PC-3 (cell line): ENCODE results near the gene CATSPERE. TPM values are rescaled to one million over a fixed set of nuclear protein-coding genes. Genes with fewer than 3 reads are reported as not detected.

Experiments
- ATAC-seq: fragments of 200-7000 bp; cut with Tn5 transposase; 2 replicates; pipeline ENCODE4 v1.9.1; 2020; ENCODE audit warnings: mild to moderate bottlenecking, moderate library complexity
- BruUV-seq: library from RNA; stranded (reverse); fragments of 400-500 nt; replicated peaks from 2 replicates; lab custom pipeline; 2021; lab: Mats Ljungman, UMichigan
- CTCF ChIA-PET: fragments of 300-600 bp; sonication (Branson Sonifier 250); formaldehyde crosslinking; loops from one replicate; lab custom pipeline; 2022; ENCODE audit warnings: antibody characterized with exemption; lab: Charles Lee
- POLR2A ChIA-PET: fragments of 300-600 bp; sonication (Branson Sonifier 250); formaldehyde crosslinking; loops from one replicate; lab custom pipeline; 2022; ENCODE audit warnings: antibody characterized with exemption; ENCODE audit not compliant: unreplicated experiment; lab: Charles Lee
- DNase-seq: peaks from one replicate; pipeline ENCODE4 v3.0.0-alpha.2; 2015
- H2AFZ ChIP-seq: fragments of 300-600 bp; sonication (generic); 2 replicates; pipeline ENCODE4 v1.6.0; 2016; ENCODE audit warnings: antibody characterized with exemption, low read length
- H3F3A ChIP-seq: fragments of 300-600 bp; sonication (generic); one replicate; pipeline ENCODE4 v1.6.0; 2017; ENCODE audit warnings: antibody characterized with exemption, low read length, control low read depth, mild to moderate bottlenecking; ENCODE audit not compliant: unreplicated experiment
- H3K27ac ChIP-seq: fragments of 300-600 bp; sonication (generic); 2 replicates; pipeline ENCODE4 v1.5.1; 2016; ENCODE audit warnings: mild to moderate bottlenecking, low read length
- H3K27me3 ChIP-seq: fragments of 300-600 bp; sonication (generic); 2 replicates; pipeline ENCODE4 v1.6.1; 2016; ENCODE audit warnings: low read length, mixed read lengths
- H3K36me3 ChIP-seq: fragments of 300-600 bp; sonication (generic); 2 replicates; pipeline ENCODE4 v1.6.1; 2016; ENCODE audit warnings: low read depth, mixed run types, low read length, mixed read lengths
- H3K4me1 ChIP-seq: fragments of 300-600 bp; sonication (generic); 2 replicates; pipeline ENCODE4 v1.5.1; 2016; ENCODE audit warnings: low read length; ENCODE audit not compliant: insufficient read depth
- H3K4me2 ChIP-seq: fragments of 300-600 bp; sonication (generic); 2 replicates; pipeline ENCODE4 v1.6.0; 2016; ENCODE audit warnings: low read length
- H3K4me3 ChIP-seq: fragments of 300-600 bp; sonication (generic); 2 replicates; pipeline ENCODE4 v1.5.1; 2016; ENCODE audit warnings: mild to moderate bottlenecking, low read length, mixed read lengths
- H3K79me2 ChIP-seq: fragments of 300-600 bp; sonication (generic); 2 replicates; pipeline ENCODE4 v1.6.1; 2017; ENCODE audit warnings: low read length, mixed read lengths
- H3K9ac ChIP-seq: fragments of 300-600 bp; sonication (generic); 2 replicates; pipeline ENCODE4 v1.6.0; 2016; ENCODE audit warnings: mild to moderate bottlenecking, low read length
- H3K9me2 ChIP-seq: fragments of 300-600 bp; sonication (generic); replicated peaks from 2 replicates; pipeline ENCODE4 v1.6.1; 2016; ENCODE audit warnings: mixed run types, low read length, mixed read lengths
- H3K9me3 ChIP-seq: fragments of 300-600 bp; sonication (generic); 2 replicates; pipeline ENCODE4 v1.6.1; 2016; ENCODE audit warnings: low read length, mixed read lengths
- H4K20me1 ChIP-seq: fragments of 300-600 bp; sonication (generic); 2 replicates; pipeline ENCODE4 v1.6.1; 2016; ENCODE audit warnings: low read length, mixed read lengths
- EZH2 ChIP-seq: fragments of 300-600 bp; sonication (generic); IDR thresholded peaks from one replicate; pipeline ENCODE4 v1.6.1; 2017; ENCODE audit warnings: antibody characterized with exemption, mild to moderate bottlenecking, low read length; ENCODE audit not compliant: unreplicated experiment
- EZH2phosphoT487 ChIP-seq: fragments of 300-600 bp; sonication (generic); IDR thresholded peaks from 2 replicates; pipeline ENCODE4 v1.6.1; 2018; ENCODE audit warnings: mild to moderate bottlenecking, antibody characterized with exemption, low read length, borderline replicate concordance
- intact Hi-C: fragments of 100-400 bp; cut with micrococcal nuclease; formaldehyde crosslinking; loops from 2 replicates; pipeline ENCODE4 v1.9.0; 2023
- total RNA-seq: library from RNA; depleted of rRNA; stranded (reverse); fragments of >200 nt; gene quantifications from 2 replicates; pipeline ENCODE4 v1.2.3, GENCODE V29; 2014
- TF ChIP-seq, protein P1 (sequence below): fragments of 300-600 bp; sonication (generic); conservative IDR thresholded peaks from 2 replicates; pipeline ENCODE4 v1.5.1; 2017; ENCODE audit warnings: antibody characterized with exemption, low read depth, mild to moderate bottlenecking, low read length

The CATSPERE gene
- total RNA-seq, 1 experiment from 2014 or later, result not detected

DNA sequence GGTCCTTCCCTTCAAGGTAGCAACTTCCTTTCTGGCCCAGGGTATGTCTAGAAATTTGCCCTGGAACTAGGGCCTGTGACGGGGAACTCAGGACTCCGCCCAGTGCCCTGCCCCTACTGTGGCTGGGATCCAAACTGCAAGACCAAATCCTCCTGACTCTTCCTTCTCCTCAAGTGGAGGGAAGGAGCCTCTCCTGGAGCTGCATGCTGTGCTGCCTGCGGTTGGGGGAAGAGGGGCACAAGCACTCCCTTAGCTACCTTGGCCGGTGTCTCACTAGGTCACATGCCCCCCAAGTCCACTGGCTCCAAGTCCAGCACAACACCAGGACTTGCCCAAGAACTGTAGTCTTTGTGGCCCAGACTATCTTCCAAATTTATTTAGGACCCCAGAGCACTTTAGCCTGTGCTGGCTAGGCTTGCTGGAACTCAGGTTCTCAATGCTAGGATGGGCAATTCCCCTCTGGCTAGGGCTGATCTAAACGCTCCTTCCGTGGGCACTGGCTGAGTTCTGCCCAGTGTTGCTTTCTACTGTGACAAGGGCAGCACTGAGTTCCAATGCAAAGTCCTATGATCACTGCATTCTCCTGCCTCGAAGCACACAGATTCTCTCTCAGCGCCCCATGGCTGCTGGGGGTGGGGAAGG is 21.6 kb upstream of the CATSPERE start:
- peaks cover 71% of the 10 kb centered on the region for H3K79me2 ChIP-seq
- H3K9me3 ChIP-seq, result no peaks in the 10 kb centered on the region
- no peaks in the 10 kb centered on the region for H3K27me3 ChIP-seq
- H2AFZ ChIP-seq, result no peak overlapping the region
- no peak for ATAC-seq
- no peak overlapping the region for H3K27ac ChIP-seq
- peaks cover 16% of the 10 kb centered on the region for H3F3A ChIP-seq
- no peak overlapping the region for H3K9ac ChIP-seq
- TF ChIP-seq EZH2phosphoT487 (no peak), EZH2 (no peak)
- TF ChIP-seq, protein P1, sequence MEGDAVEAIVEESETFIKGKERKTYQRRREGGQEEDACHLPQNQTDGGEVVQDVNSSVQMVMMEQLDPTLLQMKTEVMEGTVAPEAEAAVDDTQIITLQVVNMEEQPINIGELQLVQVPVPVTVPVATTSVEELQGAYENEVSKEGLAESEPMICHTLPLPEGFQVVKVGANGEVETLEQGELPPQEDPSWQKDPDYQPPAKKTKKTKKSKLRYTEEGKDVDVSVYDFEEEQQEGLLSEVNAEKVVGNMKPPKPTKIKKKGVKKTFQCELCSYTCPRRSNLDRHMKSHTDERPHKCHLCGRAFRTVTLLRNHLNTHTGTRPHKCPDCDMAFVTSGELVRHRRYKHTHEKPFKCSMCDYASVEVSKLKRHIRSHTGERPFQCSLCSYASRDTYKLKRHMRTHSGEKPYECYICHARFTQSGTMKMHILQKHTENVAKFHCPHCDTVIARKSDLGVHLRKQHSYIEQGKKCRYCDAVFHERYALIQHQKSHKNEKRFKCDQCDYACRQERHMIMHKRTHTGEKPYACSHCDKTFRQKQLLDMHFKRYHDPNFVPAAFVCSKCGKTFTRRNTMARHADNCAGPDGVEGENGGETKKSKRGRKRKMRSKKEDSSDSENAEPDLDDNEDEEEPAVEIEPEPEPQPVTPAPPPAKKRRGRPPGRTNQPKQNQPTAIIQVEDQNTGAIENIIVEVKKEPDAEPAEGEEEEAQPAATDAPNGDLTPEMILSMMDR, result no peak
- peaks cover 37% of the 10 kb centered on the region for H3K4me1 ChIP-seq
- no peak overlapping the region for H3K4me3 ChIP-seq
- ChIA-PET POLR2A (no interaction called here), CTCF (no interaction called here)
- no peaks in the 10 kb centered on the region for H3K9me2 ChIP-seq
- no peak overlapping the region for H3K4me2 ChIP-seq
- H4K20me1 ChIP-seq, result 0 out of 2 replicates have a peak, but pooled peaks cover 6% of the 10 kb centered on the region
- DNase-seq, result no peak
- BruUV-seq, result no TSS peak
- peaks cover 2% of the 10 kb centered on the region; the same call in 1 of the 2 replicates for H3K36me3 ChIP-seq
- intact Hi-C loops, result loop anchor here (5.0 kb wide), 1 partner anchor 92 kb away; no protein-coding TSS in a partner anchor

DNA sequence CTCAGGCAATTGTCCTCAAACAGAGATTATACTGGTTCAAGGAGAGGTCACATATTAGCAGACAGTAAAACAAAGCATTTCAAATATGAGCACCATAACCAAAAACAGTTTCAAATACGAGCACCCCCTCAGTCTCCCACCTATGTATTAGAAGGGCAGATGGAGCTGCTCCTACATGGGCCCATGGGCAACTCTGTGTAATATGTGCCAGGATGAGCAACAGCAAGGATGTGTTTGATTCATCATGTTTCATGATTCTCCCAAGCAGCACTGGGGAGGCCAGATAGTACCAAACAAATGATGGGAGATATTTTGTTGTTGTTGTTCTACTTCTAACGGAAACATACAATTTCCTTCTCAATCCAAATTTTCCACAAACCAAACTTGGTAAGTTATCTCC is 18.2 kb upstream of the CATSPERE start:
- Histone ChIP-seq H3K27ac (no peak overlapping the region), H3K9me2 (no peaks in the 10 kb centered on the region), H3K4me2 (no peak overlapping the region), H3K27me3 (no peaks in the 10 kb centered on the region), H3K9ac (no peak overlapping the region), H4K20me1 (peaks cover 34% of the 10 kb centered on the region; the same call in 1 of the 2 replicates), H3K4me3 (no peak overlapping the region), H3F3A (no peaks in the 10 kb centered on the region), H3K4me1 (peaks cover 10% of the 10 kb centered on the region), H3K36me3 (peaks cover 15% of the 10 kb centered on the region), H2AFZ (no peak overlapping the region), H3K9me3 (no peaks in the 10 kb centered on the region), H3K79me2 (peaks cover 95% of the 10 kb centered on the region)
- DNase-seq, result no peak
- TF ChIP-seq, protein P1, result no peak
- no peak for TF ChIP-seq EZH2
- TF ChIP-seq EZH2phosphoT487, result no peak
- BruUV-seq, result no TSS peak
- intact Hi-C loops, result no loop called here
- ATAC-seq, result no peak
- ChIA-PET CTCF (no interaction called here), POLR2A (no interaction called here)

GRCh38 chr1:244444854-244445253 is 16.2 kb upstream of the CATSPERE start:
- Histone ChIP-seq H4K20me1 (peaks cover 52% of the 10 kb centered on the region), H3K9me2 (no peaks in the 10 kb centered on the region), H3K4me2 (no peak overlapping the region), H3K27ac (no peak overlapping the region), H3K4me1 (peaks cover 18% of the 10 kb centered on the region), H3K9me3 (no peaks in the 10 kb centered on the region), H3K4me3 (no peak overlapping the region), H3K9ac (no peak overlapping the region), H2AFZ (no peak overlapping the region), H3K79me2 (peaks cover 96% of the 10 kb centered on the region), H3F3A (no peaks in the 10 kb centered on the region), H3K36me3 (peaks cover 25% of the 10 kb centered on the region), H3K27me3 (no peaks in the 10 kb centered on the region)
- intact Hi-C loops, result no loop called here
- TF ChIP-seq, protein P1, result no peak
- TF ChIP-seq EZH2, result no peak
- no peak for TF ChIP-seq EZH2phosphoT487
- ATAC-seq, result no peak
- no peak for DNase-seq
- BruUV-seq, result no TSS peak
- ChIA-PET POLR2A (interaction anchor here (0.6 kb wide), 1 partner anchor 176 kb away, joined by 10 read pairs; no protein-coding TSS in a partner anchor), CTCF (interaction anchor here (0.6 to 0.7 kb wide), 2 partner anchors 9 to 19 kb away, joined by 3 to 5 read pairs; no protein-coding TSS in a partner anchor)
